ENCODE data around the gene TOMM40L. TPM values are rescaled to one million over a fixed set of nuclear protein-coding genes. Genes with fewer than 3 reads are reported as not detected.

The TOMM40L gene
- polyA plus RNA-seq, 1 donor from 2014 or later = 32.5 TPM

GRCh38 chr1:161266202-161266601 is 40.3 kb downstream of the TOMM40L start:
- Histone ChIP-seq H3K4me3 (ENCODE audit: low read length) (no peak overlapping the region), H3K79me2 (replicated peaks; ENCODE audit: insufficient read depth, low read length) (no peaks in the 10 kb centered on the region), H2AFZ (ENCODE audit: low read depth, low read length) (no peak overlapping the region), H3K9ac (ENCODE audit: low read length) (no peak overlapping the region), H3K36me3 (ENCODE audit: insufficient read depth, low read length) (no peaks in the 10 kb centered on the region), H3K9me2 (ENCODE audit: insufficient read depth, low read length) (no peaks in the 10 kb centered on the region), H3F3A (ENCODE audit: insufficient read depth, low read length, poor library complexity, severe bottlenecking) (no peaks in the 10 kb centered on the region), H3K27ac (ENCODE audit: low read length) (no peak overlapping the region), H3K9me3 (ENCODE audit: low read length) (no peaks in the 10 kb centered on the region), H3K4me2 (ENCODE audit: low read length) (no peak overlapping the region), H4K20me1 (ENCODE audit: insufficient read depth) (no peaks in the 10 kb centered on the region), H3K27me3 (ENCODE audit: insufficient read depth, low read depth, low read length) (no peaks in the 10 kb centered on the region)
- TF ChIP-seq EP300 (conservative IDR thresholded peaks at IDR 0.05; ENCODE audit: poor library complexity, severe bottlenecking) (no peak), MXI1 (conservative IDR thresholded peaks at IDR 0.05; ENCODE audit: poor library complexity, severe bottlenecking) (no peak), TAF1 (IDR thresholded peaks at IDR 0.05; ENCODE audit: low read depth) (no peak), CTCF (IDR thresholded peaks at IDR 0.05; ENCODE audit: poor library complexity, severe bottlenecking) (no peak), RAD21 (conservative IDR thresholded peaks at IDR 0.05) (no peak), SMC3 (conservative IDR thresholded peaks at IDR 0.05; ENCODE audit: poor library complexity) (no peak), REST (IDR thresholded peaks at IDR 0.05; ENCODE audit: borderline replicate concordance) (no peak), POLR2AphosphoS5 (IDR thresholded peaks at IDR 0.05) (no peak), EZH2 (IDR thresholded peaks at IDR 0.05; ENCODE audit: borderline replicate concordance, insufficient read depth, low read length, poor library complexity, severe bottlenecking) (no peak)

- Histone ChIP-seq H3K9ac (ENCODE audit: low read length) (no peak overlapping the region), H2AFZ (ENCODE audit: low read depth, low read length) (no peak overlapping the region), H3K4me3 (ENCODE audit: low read length) (peak overlapping the region; percentile 29), H3K27me3 (ENCODE audit: insufficient read depth, low read depth, low read length) (no peaks in the 10 kb centered on the region), H3K27ac (ENCODE audit: low read length) (no peak overlapping the region), H3K79me2 (replicated peaks; ENCODE audit: insufficient read depth, low read length) (no peaks in the 10 kb centered on the region), H3K9me2 (ENCODE audit: insufficient read depth, low read length) (no peaks in the 10 kb centered on the region), H3K9me3 (ENCODE audit: low read length) (no peaks in the 10 kb centered on the region), H4K20me1 (ENCODE audit: insufficient read depth) (no peaks in the 10 kb centered on the region), H3F3A (ENCODE audit: insufficient read depth, low read length, poor library complexity, severe bottlenecking) (no peaks in the 10 kb centered on the region), H3K4me2 (ENCODE audit: low read length) (peak overlapping the region; percentile 25), H3K36me3 (ENCODE audit: insufficient read depth, low read length) (no peaks in the 10 kb centered on the region)
- no peak for TF ChIP-seq TAF1 (IDR thresholded peaks at IDR 0.05; ENCODE audit: low read depth)
- TF ChIP-seq MXI1 (conservative IDR thresholded peaks at IDR 0.05; ENCODE audit: poor library complexity, severe bottlenecking) = no peak
- TF ChIP-seq CTCF (IDR thresholded peaks at IDR 0.05; ENCODE audit: poor library complexity, severe bottlenecking) = no peak
- TF ChIP-seq POLR2AphosphoS5 (IDR thresholded peaks at IDR 0.05) = no peak
- no peak for TF ChIP-seq SMC3 (conservative IDR thresholded peaks at IDR 0.05; ENCODE audit: poor library complexity)
- TF ChIP-seq REST (IDR thresholded peaks at IDR 0.05; ENCODE audit: borderline replicate concordance) = no peak
- no peak for TF ChIP-seq EZH2 (IDR thresholded peaks at IDR 0.05; ENCODE audit: borderline replicate concordance, insufficient read depth, low read length, poor library complexity, severe bottlenecking)
- TF ChIP-seq EP300 (conservative IDR thresholded peaks at IDR 0.05; ENCODE audit: poor library complexity, severe bottlenecking) = no peak
- no peak for TF ChIP-seq RAD21 (conservative IDR thresholded peaks at IDR 0.05)
These were observed 41.0 kb downstream of the TOMM40L start for GRCh38 chr1:161266836-161267235.
